ENCODE results near the gene SLC6A4. TPM values are rescaled to one million over a fixed set of nuclear protein-coding genes. Genes with fewer than 3 reads are reported as not detected.

Gene SLC6A4
- total RNA-seq, 1 donor from 2014 or later: 72.9 TPM

DNA sequence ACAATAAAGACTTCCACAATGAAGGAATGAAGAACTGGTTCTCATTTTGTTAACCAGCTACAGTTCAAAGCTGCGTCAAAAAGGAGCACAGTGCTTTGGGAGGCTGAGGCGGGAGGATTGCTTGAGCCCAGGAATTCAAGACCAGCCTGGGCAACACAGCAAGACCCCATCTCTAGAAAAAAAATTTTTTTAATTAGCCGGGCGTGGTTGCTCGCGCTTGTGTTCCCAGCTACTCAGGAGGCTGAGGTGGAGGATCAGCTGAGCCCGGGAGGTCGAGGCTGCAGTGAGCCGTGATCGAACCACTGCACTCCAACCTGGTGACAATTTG, 764 bp upstream of the SLC6A4 start:
- Histone ChIP-seq H3K27me3 (peaks cover 35% of the 10 kb centered on the region), H3K27ac (peak overlapping the region; percentile 60)

DNA sequence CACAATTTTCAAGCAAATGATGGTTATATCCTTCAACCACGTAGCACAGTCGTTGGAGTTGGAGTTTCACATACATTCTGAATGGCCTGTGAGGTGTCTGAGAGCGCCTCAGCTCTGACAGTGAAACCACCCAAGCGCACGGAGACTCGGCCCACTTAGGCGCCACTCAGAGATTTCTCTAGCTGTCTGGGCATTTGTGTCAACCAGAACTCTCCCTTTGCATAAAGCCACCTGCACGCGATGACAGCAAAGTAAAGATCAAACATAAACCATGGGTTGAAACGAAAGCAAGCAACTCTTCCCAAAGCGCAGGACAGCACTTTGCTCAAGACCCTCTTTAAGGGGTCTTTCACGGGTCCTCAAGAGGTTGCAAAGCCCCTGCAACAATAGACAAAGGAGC, 533 bp downstream of the SLC6A4 start:
- H3K27ac ChIP-seq: peak overlapping the region; percentile 60
- H3K36me3 ChIP-seq: no peaks in the 10 kb centered on the region
- TF ChIP-seq, protein P1, sequence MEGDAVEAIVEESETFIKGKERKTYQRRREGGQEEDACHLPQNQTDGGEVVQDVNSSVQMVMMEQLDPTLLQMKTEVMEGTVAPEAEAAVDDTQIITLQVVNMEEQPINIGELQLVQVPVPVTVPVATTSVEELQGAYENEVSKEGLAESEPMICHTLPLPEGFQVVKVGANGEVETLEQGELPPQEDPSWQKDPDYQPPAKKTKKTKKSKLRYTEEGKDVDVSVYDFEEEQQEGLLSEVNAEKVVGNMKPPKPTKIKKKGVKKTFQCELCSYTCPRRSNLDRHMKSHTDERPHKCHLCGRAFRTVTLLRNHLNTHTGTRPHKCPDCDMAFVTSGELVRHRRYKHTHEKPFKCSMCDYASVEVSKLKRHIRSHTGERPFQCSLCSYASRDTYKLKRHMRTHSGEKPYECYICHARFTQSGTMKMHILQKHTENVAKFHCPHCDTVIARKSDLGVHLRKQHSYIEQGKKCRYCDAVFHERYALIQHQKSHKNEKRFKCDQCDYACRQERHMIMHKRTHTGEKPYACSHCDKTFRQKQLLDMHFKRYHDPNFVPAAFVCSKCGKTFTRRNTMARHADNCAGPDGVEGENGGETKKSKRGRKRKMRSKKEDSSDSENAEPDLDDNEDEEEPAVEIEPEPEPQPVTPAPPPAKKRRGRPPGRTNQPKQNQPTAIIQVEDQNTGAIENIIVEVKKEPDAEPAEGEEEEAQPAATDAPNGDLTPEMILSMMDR (IDR thresholded peaks at IDR 0.05): no peak
- peak overlapping the region; percentile 42 for H3K4me3 ChIP-seq
- H3K27me3 ChIP-seq: peaks cover 35% of the 10 kb centered on the region
- intact Hi-C loops (cut with DNase I): no loop called here
- H3K4me1 ChIP-seq: peaks cover 23% of the 10 kb centered on the region
- peak; percentile 3 for ATAC-seq
- no peak for DNase-seq
- H3K9me3 ChIP-seq: no peaks in the 10 kb centered on the region

More for the DNA sequence above, 764 bp upstream of the SLC6A4 start:
- peaks cover 23% of the 10 kb centered on the region for H3K4me1 ChIP-seq
- H3K4me3 ChIP-seq: peak overlapping the region; percentile 42
- DNase-seq (no peak), ATAC-seq (no peak)
- intact Hi-C loops (cut with DNase I): no loop called here
- TF ChIP-seq, protein P1 (IDR thresholded peaks at IDR 0.05): no peak
- H3K36me3 ChIP-seq: no peaks in the 10 kb centered on the region
- H3K9me3 ChIP-seq: no peaks in the 10 kb centered on the region

DNA sequence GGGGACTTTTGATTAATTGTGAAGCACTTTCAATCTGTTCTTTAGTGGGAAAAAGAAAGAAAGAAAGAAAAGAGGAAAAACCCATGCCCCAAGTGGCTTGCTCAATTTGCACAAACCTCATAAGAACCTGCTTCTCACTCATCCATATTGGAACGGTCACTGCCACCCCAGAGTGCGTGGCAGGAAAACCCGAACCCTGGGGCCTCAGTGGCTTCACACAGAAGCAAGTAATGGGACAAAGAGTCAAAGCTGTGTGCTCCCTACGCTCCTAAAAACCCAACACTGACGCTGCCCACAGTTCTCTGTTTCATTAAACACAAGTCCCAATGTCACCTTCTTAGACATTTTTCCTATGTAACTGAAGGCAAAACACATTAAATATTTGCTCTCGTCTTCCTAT, 1.2 kb downstream of the SLC6A4 start:
- DNase-seq (no peak), ATAC-seq (no peak)
- Histone ChIP-seq H3K36me3 (no peaks in the 10 kb centered on the region), H3K27ac (peak overlapping the region; percentile 2), H3K4me3 (peak overlapping the region; percentile 42), H3K27me3 (peaks cover 35% of the 10 kb centered on the region), H3K9me3 (no peaks in the 10 kb centered on the region), H3K4me1 (peaks cover 23% of the 10 kb centered on the region)
- intact Hi-C loops (cut with DNase I): no loop called here
- TF ChIP-seq, protein P1 (IDR thresholded peaks at IDR 0.05): no peak

DNA sequence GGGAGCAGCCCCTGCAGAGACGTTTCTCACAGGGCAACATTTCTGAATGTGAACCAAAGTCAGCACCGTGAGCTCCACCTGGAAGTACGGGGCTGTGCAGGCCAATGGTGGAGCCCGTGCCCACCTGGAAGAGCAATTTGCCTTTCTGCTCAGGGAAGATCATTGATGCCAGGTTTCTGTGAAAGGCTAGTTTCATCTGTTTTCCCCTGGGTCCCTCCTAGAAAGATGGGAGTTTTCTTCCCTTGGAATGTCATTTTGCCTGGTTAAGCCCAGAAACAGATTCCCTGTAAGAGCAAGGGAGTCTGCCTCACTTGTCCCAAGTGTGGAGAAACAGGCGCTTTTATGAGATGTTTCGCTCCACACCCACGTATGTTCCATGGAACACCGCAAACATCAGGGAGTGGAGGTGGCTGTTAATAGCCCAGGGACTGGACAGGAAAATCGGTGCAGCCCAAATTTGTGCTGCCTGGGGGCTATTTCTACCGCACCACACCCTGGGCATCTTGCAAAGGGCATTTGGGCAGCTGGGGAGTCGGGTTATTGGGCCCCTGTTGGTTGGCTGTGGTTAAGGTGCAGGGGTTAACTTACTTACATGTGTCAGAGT, 2.6 kb downstream of the SLC6A4 start:
- Histone ChIP-seq H3K4me3 (peak overlapping the region; percentile 14), H3K4me1 (peaks cover 16% of the 10 kb centered on the region), H3K27me3 (peaks cover 23% of the 10 kb centered on the region), H3K9me3 (no peaks in the 10 kb centered on the region), H3K27ac (no peak overlapping the region), H3K36me3 (no peaks in the 10 kb centered on the region)
- intact Hi-C loops (cut with DNase I): no loop called here
- ATAC-seq: no peak
- DNase-seq: no peak
- TF ChIP-seq, protein P1 (IDR thresholded peaks at IDR 0.05): no peak

DNA sequence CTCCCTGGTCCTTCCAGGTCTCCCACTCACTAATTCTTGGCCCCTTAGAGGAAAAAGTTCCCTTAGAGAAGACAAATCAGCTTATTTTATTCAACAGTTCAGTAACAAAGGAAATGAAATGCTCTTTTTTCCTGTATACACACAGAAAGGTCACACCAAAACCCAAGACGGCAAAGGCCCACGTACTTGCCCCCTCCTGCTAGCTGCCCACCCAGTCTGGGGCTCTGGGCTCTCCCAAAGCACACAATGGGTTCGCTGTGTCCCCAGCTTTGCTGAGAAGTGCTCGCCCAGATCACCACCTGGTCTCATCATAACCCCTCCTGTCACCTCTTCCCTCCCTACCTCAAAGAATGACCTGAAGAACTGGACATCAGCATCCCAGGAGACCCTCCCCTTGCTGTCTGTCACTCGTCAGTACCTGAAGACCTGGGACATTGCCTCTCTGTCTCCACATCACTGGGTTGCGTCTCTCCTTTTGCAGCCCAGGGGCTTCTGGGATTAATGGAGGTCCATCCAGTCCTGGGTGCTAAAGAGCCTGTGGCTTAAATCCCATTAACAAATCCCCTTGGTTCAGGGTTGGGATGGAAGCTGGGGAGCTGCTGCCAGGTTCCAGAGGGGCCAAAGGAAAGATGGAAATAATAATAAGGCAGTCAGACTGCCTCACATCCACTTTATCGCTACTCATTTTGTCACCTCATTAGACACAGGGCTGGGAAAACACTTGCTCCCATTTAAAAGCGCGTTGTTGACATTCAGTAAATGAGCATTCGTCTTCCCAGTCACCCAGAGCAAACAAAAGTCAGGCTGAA, 3.3 kb downstream of the SLC6A4 start:
- no peaks in the 10 kb centered on the region for H3K9me3 ChIP-seq
- no peak for DNase-seq
- TF ChIP-seq, protein P1 (IDR thresholded peaks at IDR 0.05): no peak
- no peak overlapping the region for H3K27ac ChIP-seq
- intact Hi-C loops (cut with DNase I): no loop called here
- H3K4me1 ChIP-seq: peaks cover 16% of the 10 kb centered on the region
- H3K4me3 ChIP-seq: no peak overlapping the region
- no peaks in the 10 kb centered on the region for H3K36me3 ChIP-seq
- no peak for ATAC-seq
- H3K27me3 ChIP-seq: peaks cover 17% of the 10 kb centered on the region
